Coronary artery (tissue), 2 donors: ENCODE measurements around the gene KCNQ5.

Source experiments
- DNase-seq: peaks from one replicate; pipeline ENCODE4 v3.0.0-alpha.2; 2017; ENCODE audit warnings: low spot score
- H3K27ac ChIP-seq, 2 donors: fragments of 200-600 bp; sonication (generic); one replicate each; pipeline ENCODE4 v1.5.1; 2016 to 2019
- H3K4me3 ChIP-seq: fragments of 200-600 bp; sonication (generic); 2 replicates; pipeline ENCODE4 v1.5.1; 2016; ENCODE audit warnings: mild to moderate bottlenecking, moderate library complexity
- CTCF ChIP-seq: fragments of 200-600 bp; sonication (generic); IDR thresholded peaks from one replicate; pipeline ENCODE4 v1.5.1; 2019; ENCODE audit warnings: antibody characterized with exemption

Gene KCNQ5

GRCh38 chr6:73062130-73062529 is 440.3 kb downstream of the KCNQ5 start:
- H3K27ac ChIP-seq: no peak overlapping the region
- no peak for DNase-seq
- no peak overlapping the region for H3K4me3 ChIP-seq
- TF ChIP-seq CTCF: no peak

- no peak for TF ChIP-seq CTCF
Observed at GRCh38 chr6:73062837-73063236, 441.0 kb downstream of the KCNQ5 start.

GRCh38 chr6:73064266-73064665 is 442.4 kb downstream of the KCNQ5 start:
- H3K4me3 ChIP-seq: no peak overlapping the region
- DNase-seq: no peak
- no peak overlapping the region for H3K27ac ChIP-seq
- no peak for TF ChIP-seq CTCF

More at GRCh38 chr6:73062837-73063236, 441.0 kb downstream of the KCNQ5 start:
- DNase-seq: no peak
- Histone ChIP-seq H3K27ac (no peak overlapping the region), H3K4me3 (no peak overlapping the region)

GRCh38 chr6:73073238-73073637 is 451.4 kb downstream of the KCNQ5 start:
- DNase-seq: no peak
- H3K27ac ChIP-seq: no peak overlapping the region
- no peak overlapping the region for H3K4me3 ChIP-seq
- TF ChIP-seq CTCF: no peak

- no peak for TF ChIP-seq CTCF
- no peak for DNase-seq
- H3K4me3 ChIP-seq: no peak overlapping the region
- no peak overlapping the region for H3K27ac ChIP-seq
Observed at GRCh38 chr6:73074175-73074574, 452.3 kb downstream of the KCNQ5 start.

- Histone ChIP-seq H3K4me3 (no peak overlapping the region), H3K27ac (no peak overlapping the region)
- no peak for DNase-seq
- no peak for TF ChIP-seq CTCF
Observed at GRCh38 chr6:73076211-73076954, 454.5 kb downstream of the KCNQ5 start.

GRCh38 chr6:73078333-73078862 is 456.5 kb downstream of the KCNQ5 start:
- no peak for TF ChIP-seq CTCF
- Histone ChIP-seq H3K4me3 (no peak overlapping the region), H3K27ac (no peak overlapping the region)
- no peak for DNase-seq
